HG03432 (cell line): ENCODE results near the gene YIF1A.

Source experiments
- ATAC-seq: cut with Tn5 transposase; IDR thresholded peaks from one replicate; pipeline ENCODE4 v1.9.1; 2021; ENCODE audit warnings: mild to moderate bottlenecking, moderate library complexity; ENCODE audit not compliant: unreplicated experiment

Gene YIF1A

DNA sequence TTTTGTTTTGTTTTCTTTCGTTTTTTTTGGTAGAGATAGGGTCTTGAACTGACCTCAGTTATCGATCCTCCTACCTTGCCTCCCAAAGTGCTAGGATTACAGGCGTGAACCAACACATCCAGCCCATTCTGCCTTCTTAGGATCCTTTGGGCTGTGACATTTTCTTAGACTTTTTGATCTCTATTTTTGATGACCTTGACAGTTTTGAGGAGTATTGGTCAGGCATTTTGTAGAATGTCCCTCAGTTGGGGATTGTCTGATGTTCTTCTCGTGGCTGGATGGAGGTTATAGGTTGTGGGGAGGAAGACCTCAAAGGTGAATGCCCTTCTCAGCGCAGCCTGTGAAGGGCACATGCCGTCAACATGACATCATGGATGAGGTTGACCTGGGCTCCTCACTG is 40.0 kb downstream of the YIF1A start:
- ATAC-seq, result no peak

DNA sequence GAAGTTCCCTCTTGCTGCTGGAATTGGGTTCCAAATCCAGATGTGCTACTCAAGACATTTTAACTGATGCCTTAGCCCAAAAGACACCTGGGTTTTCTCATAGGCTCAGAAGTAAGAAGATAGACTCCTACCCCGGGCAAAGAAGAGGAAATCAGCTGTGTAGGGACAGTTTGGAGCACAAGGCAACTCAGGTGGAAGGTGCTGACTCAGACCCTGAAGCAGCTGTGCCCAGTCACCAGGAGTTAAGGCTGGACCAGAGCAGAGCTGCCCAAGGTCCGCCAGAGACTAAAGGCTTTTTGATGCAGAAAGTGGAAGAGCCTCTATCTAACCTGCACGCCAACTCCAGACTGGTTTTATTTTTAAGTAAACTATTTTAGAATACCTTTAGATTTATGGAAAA is 41.1 kb downstream of the YIF1A start:
- ATAC-seq, result no peak

DNA sequence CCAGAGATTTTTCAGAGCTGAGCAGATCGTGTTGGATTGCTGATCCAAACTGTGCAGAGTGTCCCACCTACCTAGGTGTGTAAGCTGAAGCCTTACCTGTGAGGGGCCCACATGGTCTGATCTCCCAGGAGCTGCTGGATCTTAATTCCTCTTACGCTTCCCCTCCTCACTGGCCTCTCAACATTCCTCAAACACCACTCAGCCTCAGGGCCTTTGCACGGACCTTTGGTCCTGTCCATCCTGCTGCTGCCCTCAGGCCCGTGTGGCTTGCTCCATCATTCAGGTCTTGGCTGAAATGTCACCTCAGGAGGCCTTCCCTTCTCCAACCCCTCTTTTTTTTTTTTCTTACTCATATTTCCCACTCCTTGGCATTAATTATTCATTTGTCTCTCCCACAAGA is 41.6 kb downstream of the YIF1A start:
- ATAC-seq, result no peak

DNA sequence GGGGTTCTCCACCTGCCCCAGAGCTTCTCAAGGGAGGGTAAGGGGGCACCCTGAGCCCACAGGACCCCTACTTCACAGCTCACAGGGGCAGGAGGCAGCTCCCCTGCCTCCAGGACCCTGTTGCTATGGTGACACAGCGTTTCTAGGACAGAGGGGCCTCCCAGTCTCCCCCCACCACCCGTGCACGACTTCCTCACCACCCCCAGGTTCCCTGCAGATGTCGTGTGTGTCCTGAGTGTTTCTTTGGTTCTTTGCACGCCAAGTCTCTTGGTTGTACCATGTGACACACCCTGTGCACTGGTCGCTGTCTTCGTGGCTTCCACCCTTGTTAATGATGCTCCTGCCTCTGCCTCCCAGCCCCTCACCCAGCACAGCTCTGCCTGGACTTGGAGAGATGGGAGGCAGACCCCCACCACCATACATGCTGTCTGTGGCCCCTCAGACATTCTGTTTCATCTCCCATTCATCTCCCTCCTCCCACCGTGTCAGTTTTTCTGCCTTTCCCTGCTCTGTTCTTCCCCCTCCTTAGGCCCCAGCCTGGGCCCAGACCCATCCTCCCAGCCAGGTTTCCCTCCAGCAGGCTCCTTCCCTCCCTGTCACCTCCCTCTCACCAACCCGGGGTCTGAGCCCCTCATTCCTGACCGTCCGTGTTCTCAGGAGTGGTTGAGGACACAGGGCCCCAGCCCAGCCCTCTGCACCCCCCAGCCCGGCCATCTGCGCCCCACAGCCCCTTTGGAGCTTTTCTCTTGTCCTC is 45.0 kb downstream of the YIF1A start:
- no peak for ATAC-seq

DNA sequence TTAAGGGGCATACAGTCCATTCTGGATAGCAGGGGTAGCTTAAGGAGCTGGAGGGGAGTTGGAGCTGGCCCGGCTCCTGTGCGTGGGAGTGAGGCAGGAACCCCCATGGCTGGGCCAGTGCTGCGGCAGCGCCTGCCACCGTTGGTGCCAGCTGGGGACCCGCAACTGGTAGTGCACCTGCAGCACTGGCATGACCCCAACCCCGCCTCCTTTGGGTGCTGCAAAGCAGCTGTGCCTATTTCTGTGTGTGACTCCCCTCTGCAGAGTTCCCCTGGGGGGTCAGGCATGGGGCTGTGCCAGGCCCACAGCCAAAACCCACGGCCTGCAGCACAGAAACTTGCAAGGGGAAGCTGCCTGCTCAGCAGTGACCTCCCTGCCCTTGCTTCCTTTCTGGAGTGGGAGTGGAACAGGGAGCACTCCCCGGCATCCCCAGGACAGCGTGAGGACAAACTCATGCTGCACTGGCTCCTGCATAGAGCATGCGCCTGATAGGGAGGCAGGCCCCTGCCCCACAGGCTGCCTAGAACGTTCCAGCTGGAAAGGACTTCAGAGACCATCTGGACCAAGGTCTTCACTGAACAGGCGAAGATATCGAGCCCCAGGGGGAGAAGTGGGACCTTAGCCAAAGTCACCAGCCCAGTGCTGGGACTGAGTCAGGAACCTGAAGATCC is 46.7 kb downstream of the YIF1A start:
- no peak for ATAC-seq

DNA sequence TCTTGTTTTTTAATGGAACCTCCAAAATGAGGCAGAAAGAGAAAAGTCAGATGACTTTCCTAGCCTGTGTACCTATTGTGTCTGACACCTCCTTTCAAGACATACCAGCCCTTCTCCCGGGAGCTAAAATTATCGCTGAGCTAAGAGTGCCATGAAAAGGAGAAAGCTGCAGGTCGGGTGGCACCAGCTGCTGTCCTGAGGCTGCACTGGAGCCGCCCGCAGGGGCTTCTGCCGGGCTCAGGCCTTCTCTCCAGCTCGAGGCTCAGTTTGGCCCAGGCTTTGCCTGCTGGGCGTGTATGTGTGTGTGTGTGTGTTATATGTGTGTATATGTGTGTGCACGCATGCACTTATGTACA is 48.2 kb downstream of the YIF1A start:
- no peak for ATAC-seq

DNA sequence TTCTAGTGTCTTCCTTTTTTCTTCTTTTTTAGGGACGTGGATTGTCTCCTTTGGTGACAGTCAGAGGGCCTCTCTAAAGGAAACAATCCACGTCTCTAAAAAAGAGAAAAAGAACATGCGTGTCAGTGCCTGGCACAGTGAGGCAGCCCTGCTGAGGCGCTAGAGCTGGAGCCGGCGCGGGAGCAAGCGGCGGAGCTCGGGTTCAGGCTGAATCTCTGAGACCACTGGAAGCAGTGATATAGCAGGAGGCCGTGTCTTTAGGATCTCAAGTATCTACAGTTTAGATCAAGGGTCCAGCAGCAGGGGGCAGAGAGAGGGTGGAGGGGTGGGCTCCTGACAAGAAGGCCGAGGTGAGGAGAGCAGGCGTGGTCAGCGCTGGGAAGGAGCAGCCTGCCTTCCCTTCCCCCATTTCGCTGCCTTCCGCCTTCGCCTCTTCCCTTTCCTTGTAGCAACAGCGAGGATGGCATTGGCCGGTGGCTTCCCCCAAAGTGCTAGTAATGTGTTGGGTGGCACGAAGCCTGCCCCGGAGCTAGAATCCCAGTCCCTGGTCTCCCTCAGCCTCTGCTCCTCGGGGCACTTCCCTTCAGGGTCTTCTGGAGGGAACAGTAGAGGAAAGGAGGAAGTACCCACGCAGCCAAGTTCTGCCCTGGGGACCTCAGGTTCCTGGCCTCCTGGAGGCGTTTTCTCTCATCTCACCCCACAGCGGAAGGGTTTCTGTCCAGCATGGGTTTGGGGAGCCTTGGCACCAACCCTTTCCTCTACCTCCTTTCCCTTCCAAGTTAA is 48.8 kb downstream of the YIF1A start:
- no peak for ATAC-seq

DNA sequence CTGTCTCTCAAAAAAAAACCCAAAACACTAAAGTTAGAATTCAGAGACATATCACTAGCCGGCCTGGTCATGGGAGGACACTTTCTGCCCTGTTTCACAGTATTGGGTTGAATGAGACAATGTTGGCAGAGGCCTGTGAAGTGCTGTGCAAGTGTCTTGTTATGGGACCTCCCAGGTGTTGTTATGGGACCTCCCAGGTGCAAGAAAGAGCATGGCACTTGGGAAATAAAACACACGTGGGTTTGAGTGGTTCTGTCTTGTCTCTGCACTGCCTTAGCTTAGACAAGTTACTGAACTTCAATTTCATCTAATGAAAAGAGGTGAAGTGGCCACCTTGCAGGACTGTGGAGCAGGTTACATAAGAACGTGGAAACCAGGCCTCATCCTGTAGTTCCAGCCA is 49.4 kb downstream of the YIF1A start:
- no peak for ATAC-seq

DNA sequence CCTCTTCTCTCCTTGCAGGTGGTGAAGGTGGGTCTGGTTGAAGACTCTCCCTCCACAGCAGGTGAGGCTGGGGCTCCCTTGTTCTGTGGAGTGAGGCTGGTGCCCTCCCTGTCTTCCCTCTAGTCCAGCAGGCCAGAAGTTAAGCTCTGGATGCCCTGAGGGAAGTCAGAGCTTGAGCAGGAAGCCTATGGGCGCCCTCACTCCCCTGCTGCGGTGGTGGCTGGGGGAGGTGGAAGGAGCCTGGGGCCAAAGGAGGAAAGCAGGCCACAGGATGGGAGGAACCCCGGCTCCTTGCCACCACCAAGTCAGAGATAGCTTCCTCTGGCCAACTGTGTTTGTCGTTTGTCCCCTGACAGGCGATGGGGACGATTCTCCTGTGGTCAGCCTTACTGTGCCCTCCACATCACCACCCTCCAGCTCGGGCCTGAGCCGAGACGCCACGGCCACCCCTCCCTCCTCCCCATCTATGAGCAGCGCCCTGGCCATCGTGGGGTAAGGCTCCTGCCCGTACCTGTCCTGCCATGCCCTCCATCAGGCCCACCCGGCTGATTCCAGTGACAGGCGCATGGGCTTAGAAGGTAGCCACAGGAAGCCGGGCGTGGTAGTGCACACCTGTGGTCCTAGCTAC is 50.0 kb downstream of the YIF1A start:
- no peak for ATAC-seq

DNA sequence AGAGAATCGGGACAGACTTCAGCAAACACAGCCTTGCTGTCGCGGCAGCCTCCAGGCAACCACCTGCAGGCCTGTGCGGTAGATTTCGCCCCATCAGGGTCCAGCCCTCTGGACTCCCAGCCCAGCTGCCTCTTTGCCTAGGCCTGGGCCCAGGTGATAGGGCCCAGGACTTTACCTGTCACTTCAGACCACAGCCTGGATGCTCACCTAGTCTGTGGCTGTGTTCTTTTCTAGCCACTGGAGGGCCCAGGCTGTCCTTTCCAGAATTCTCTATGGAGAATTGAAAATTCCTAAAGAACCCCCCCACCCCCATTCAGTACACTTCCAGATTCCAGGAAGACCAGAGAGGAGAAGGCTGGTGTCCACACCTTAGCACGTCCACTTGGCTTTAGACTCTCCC is 51.1 kb downstream of the YIF1A start:
- no peak for ATAC-seq

DNA sequence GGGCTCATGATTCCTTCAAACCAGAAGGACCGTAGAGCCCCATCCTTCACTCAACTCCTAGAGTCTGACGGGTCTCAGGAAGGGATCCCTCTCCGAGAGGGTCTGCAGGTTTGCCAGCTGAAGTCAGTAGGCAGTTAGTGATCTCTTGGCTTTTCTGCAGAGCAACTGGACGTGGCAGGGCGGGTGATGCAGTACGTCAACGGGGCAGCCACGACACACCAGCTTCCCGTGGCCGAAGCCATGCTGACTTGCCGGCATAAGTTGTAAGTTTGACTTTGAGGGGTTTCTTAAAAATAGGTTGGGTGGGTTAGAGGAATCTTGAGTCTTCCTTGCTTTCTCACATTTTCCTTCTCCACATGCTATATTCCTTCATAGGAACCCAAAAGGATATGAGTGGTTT is 53.8 kb downstream of the YIF1A start:
- ATAC-seq, result no peak
